Epidermal melanocyte (primary cell): Measurements from ENCODE around the gene A3GALT2.

Experiments used
- DNase-seq: peaks from one replicate; pipeline ENCODE4 v3.0.0; 2011; ENCODE audit warnings: low spot score; ENCODE audit not compliant: insufficient read length

The A3GALT2 gene

GRCh38 chr1:33320619-33321165 is at the start of gene A3GALT2:
Gene A3GALT2 (minus strand): TSS chr1:33321098. CDS start chr1:33321098, 0 bp downstream.
- DNase-seq = no peak

GRCh38 chr1:33370301-33370700 is 49.4 kb upstream of the A3GALT2 start:
- peak; percentile 58 for DNase-seq

- no peak for DNase-seq
These were observed 48.9 kb upstream of the A3GALT2 start for GRCh38 chr1:33369764-33370163.

- no peak for DNase-seq
These were observed 48.2 kb upstream of the A3GALT2 start for GRCh38 chr1:33369081-33369480.

- DNase-seq = no peak
These were observed 47.5 kb upstream of the A3GALT2 start for GRCh38 chr1:33368431-33368830.

GRCh38 chr1:33367485-33368405 is 46.8 kb upstream of the A3GALT2 start:
- peak; percentile 85 for DNase-seq

- DNase-seq = no peak
These were observed 46.0 kb upstream of the A3GALT2 start for GRCh38 chr1:33366762-33367484.

- DNase-seq = no peak
These were observed 44.7 kb upstream of the A3GALT2 start for GRCh38 chr1:33365560-33365997.

- DNase-seq = no peak
These were observed 43.6 kb upstream of the A3GALT2 start for GRCh38 chr1:33364565-33364918.

- DNase-seq = no peak
These were observed 42.6 kb upstream of the A3GALT2 start for GRCh38 chr1:33363470-33363861.

- DNase-seq = no peak
These were observed 42.1 kb upstream of the A3GALT2 start for GRCh38 chr1:33363021-33363420.

GRCh38 chr1:33361532-33362235 is 40.8 kb upstream of the A3GALT2 start:
- DNase-seq = no peak

- no peak for DNase-seq
These were observed 39.5 kb upstream of the A3GALT2 start for GRCh38 chr1:33360367-33360766.

- no peak for DNase-seq
These were observed 39.0 kb upstream of the A3GALT2 start for GRCh38 chr1:33359931-33360330.

GRCh38 chr1:33358795-33359503 is 38.1 kb upstream of the A3GALT2 start:
- DNase-seq = no peak

GRCh38 chr1:33358114-33358794 is 37.4 kb upstream of the A3GALT2 start:
- no peak for DNase-seq

GRCh38 chr1:33357099-33357498 is 36.2 kb upstream of the A3GALT2 start:
- no peak for DNase-seq

- DNase-seq = no peak
These were observed 33.9 kb upstream of the A3GALT2 start for GRCh38 chr1:33354707-33355316.

GRCh38 chr1:33353531-33353930 is 32.6 kb upstream of the A3GALT2 start:
- no peak for DNase-seq

GRCh38 chr1:33351281-33351660 is 30.4 kb upstream of the A3GALT2 start:
- DNase-seq = no peak
